Measurements from ENCODE around the gene EFCAB8. TPM values are rescaled to one million over a fixed set of nuclear protein-coding genes. Genes with fewer than 3 reads are reported as not detected.

EFCAB8 gene
- total RNA-seq, 1 donor from 2014 or later = 0.41 TPM

DNA sequence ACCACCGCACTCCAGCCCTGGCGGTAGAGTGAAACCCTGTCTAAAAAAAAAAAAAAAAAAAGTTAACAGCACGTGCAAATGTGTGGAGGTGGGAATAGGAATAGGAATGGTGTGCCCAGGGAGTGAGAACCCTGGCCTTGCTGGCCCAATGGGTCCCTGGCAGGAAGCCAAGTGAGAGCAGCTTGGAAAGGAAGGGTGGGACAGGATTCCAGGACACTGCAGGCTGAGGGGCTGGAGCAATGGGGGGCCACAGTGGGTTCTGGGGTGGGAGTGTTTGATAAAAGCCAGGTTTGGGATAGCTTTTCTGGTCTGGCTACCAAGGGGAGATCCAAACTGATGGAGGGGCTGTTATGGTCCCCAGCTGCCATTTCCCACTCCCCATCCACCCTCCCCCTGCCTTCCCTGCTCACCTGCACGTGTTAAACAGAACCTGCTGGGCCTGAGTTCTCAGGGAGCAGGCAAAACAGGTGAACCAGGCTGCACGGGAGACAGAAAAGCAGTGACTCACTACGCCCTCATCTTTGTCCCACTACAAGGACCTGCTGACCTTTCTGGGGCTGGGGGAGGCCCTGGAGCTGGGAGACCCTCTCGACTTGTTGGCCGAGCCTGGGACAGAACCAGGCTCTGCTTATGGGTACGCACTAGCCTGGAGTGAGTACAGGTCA is 142.2 kb downstream of the EFCAB8 start:
- peaks cover 12% of the 10 kb centered on the region for H3K27me3 Mint-ChIP-seq (ENCODE audit: low read depth, unreplicated experiment)
- H4K20me1 ChIP-seq (ENCODE audit: insufficient read depth, low read length) = no peaks in the 10 kb centered on the region
- no peaks in the 10 kb centered on the region for H3K9me3 ChIP-seq (ENCODE audit: insufficient read depth, low read depth, low read length)
- H2AFZ ChIP-seq (ENCODE audit: low read depth, low read length) = no peak overlapping the region
- no peaks in the 10 kb centered on the region for H3K4me1 ChIP-seq (ENCODE audit: insufficient read depth, low read length)
- DNase-seq (ENCODE audit: low read depth) (no peak), FAIRE-seq (no peak)
- no peak overlapping the region for H3K27ac Mint-ChIP-seq (ENCODE audit: unreplicated experiment)
- H3K79me2 ChIP-seq (ENCODE audit: insufficient read depth, low read length) = no peaks in the 10 kb centered on the region
- H3K27ac ChIP-seq (ENCODE audit: low read depth, low read length) = no peak overlapping the region
- no peaks in the 10 kb centered on the region for H3K4me1 Mint-ChIP-seq (ENCODE audit: low read depth, unreplicated experiment)
- H3K9me3 Mint-ChIP-seq (ENCODE audit: unreplicated experiment) = peaks cover 2% of the 10 kb centered on the region
- TF ChIP-seq, protein P1, sequence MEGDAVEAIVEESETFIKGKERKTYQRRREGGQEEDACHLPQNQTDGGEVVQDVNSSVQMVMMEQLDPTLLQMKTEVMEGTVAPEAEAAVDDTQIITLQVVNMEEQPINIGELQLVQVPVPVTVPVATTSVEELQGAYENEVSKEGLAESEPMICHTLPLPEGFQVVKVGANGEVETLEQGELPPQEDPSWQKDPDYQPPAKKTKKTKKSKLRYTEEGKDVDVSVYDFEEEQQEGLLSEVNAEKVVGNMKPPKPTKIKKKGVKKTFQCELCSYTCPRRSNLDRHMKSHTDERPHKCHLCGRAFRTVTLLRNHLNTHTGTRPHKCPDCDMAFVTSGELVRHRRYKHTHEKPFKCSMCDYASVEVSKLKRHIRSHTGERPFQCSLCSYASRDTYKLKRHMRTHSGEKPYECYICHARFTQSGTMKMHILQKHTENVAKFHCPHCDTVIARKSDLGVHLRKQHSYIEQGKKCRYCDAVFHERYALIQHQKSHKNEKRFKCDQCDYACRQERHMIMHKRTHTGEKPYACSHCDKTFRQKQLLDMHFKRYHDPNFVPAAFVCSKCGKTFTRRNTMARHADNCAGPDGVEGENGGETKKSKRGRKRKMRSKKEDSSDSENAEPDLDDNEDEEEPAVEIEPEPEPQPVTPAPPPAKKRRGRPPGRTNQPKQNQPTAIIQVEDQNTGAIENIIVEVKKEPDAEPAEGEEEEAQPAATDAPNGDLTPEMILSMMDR (IDR thresholded peaks at IDR 0.05; ENCODE audit: insufficient read depth, low read depth, low read length) = no peak
- no peak for TF ChIP-seq EZH2 (IDR thresholded peaks at IDR 0.05; ENCODE audit: insufficient read depth, low read length)
- H3K27me3 ChIP-seq (ENCODE audit: insufficient read depth, low read length) = no peaks in the 10 kb centered on the region
- no peak overlapping the region for H3K4me3 Mint-ChIP-seq (ENCODE audit: unreplicated experiment)
- H3K4me3 ChIP-seq (ENCODE audit: insufficient read depth, low read depth, low read length) = no peak overlapping the region
- H3K36me3 ChIP-seq (ENCODE audit: insufficient read depth, low read length) = no peaks in the 10 kb centered on the region
- no peak overlapping the region for H3K4me2 ChIP-seq (ENCODE audit: low read length)
- H3K36me3 Mint-ChIP-seq (ENCODE audit: low read depth, unreplicated experiment) = no peaks in the 10 kb centered on the region
- H3K9ac ChIP-seq (ENCODE audit: low read length) = no peak overlapping the region

DNA sequence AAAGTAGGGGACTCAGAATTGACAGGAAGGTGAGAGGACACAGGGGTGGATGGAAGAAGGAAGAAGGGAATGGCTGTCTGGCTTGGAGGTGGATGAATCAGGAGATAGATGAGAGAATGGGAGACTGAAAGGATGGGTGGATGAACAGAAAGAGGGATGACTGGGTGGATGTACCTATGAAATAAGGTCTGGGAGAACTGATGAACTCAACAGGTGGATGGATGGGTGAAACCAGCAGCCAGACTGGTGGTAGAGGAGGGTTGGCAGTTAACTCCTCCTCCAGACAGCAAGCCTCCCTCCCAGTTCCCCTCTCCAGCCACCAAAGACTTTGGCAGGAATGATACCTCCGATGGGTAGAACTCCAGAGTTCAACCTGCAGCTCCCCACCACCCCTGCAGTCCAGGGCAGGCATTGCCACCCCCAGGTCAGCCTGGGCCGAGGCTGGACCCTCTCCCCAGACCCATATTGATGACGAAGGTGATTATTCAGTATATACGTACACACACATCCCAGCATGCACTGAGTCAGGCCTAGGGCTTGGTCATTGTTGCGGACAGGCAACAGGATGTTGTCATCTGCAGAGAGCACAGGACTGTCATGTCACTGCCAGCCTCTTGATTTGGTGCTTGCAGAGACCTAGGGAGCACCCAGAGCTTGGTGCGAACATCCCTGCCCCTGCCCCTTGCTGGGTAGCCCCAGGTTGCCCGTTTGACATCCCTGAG is 143.5 kb downstream of the EFCAB8 start:
- Histone ChIP-seq H3K27me3 (ENCODE audit: insufficient read depth, low read length) (no peaks in the 10 kb centered on the region), H3K9me3 (ENCODE audit: insufficient read depth, low read depth, low read length) (no peaks in the 10 kb centered on the region), H3K36me3 (ENCODE audit: insufficient read depth, low read length) (no peaks in the 10 kb centered on the region), H3K4me3 (ENCODE audit: insufficient read depth, low read depth, low read length) (no peak overlapping the region), H3K4me2 (ENCODE audit: low read length) (no peak overlapping the region), H4K20me1 (ENCODE audit: insufficient read depth, low read length) (no peaks in the 10 kb centered on the region), H3K9ac (ENCODE audit: low read length) (no peak overlapping the region), H2AFZ (ENCODE audit: low read depth, low read length) (no peak overlapping the region), H3K27ac (ENCODE audit: low read depth, low read length) (no peak overlapping the region), H3K79me2 (ENCODE audit: insufficient read depth, low read length) (no peaks in the 10 kb centered on the region), H3K4me1 (ENCODE audit: insufficient read depth, low read length) (no peaks in the 10 kb centered on the region)
- TF ChIP-seq, protein P1 (IDR thresholded peaks at IDR 0.05; ENCODE audit: insufficient read depth, low read depth, low read length) = no peak
- TF ChIP-seq EZH2 (IDR thresholded peaks at IDR 0.05; ENCODE audit: insufficient read depth, low read length) = no peak
- no peak overlapping the region for H3K4me3 Mint-ChIP-seq (ENCODE audit: unreplicated experiment)
- H3K9me3 Mint-ChIP-seq (ENCODE audit: unreplicated experiment) = peaks cover 2% of the 10 kb centered on the region
- peaks cover 8% of the 10 kb centered on the region for H3K27me3 Mint-ChIP-seq (ENCODE audit: low read depth, unreplicated experiment)
- FAIRE-seq = no peak
- H3K27ac Mint-ChIP-seq (ENCODE audit: unreplicated experiment) = no peak overlapping the region
- no peak for DNase-seq (ENCODE audit: low read depth)
- no peaks in the 10 kb centered on the region for H3K4me1 Mint-ChIP-seq (ENCODE audit: low read depth, unreplicated experiment)
- no peaks in the 10 kb centered on the region for H3K36me3 Mint-ChIP-seq (ENCODE audit: low read depth, unreplicated experiment)

Measured in astrocyte (in vitro differentiated cells and primary cell).